Measurements from ENCODE around the gene ALDH3A1. TPM values are rescaled to one million over a fixed set of nuclear protein-coding genes. Genes with fewer than 3 reads are reported as not detected.

The ALDH3A1 gene
- total and polyA plus RNA-seq, 9 of the 15 experiments (the other 6 are each of a cell fraction or from before 2014, with no cell fraction given) = not detected

DNA sequence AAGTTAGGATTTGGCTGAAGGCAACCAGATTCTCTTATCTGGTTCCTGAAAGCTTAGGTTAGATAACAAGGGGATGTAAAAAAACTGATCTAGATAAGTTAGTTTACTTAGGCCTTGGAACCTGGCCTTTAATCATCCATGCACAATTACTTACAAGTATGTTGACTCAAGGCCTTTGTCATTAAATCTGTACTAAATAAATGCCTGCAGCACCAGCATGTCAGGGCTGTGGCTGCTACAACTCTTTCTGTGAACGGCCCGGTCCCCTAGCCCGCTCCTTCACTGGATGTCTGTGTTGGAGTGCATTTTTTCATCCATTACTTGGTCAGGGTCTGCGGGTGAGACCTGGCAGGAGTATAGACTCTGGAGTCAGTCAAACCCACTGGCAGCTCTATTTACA lies 48.4 kb upstream of the ALDH3A1 start:
- H3K27ac ChIP-seq (ENCODE audit: extremely low read depth, low read depth, low read length) = no peak overlapping the region
- POLR2A ChIA-PET = no interaction called here

More for the DNA sequence above, 48.4 kb upstream of the ALDH3A1 start:
- Histone ChIP-seq H3K4me2 (ENCODE audit: insufficient read depth, low read length) (no peak overlapping the region), H3K9me1 (ENCODE audit: control insufficient read depth, insufficient read depth, low read length) (no peaks in the 10 kb centered on the region), H3K79me2 (ENCODE audit: control insufficient read depth, insufficient read depth, low read length) (no peaks in the 10 kb centered on the region), H3K4me1 (replicated peaks in 1 of 2; ENCODE audit: control insufficient read depth in 2 of 2, insufficient read depth in 2 of 2, low read length in 2 of 2) (no peaks in the 10 kb centered on the region), H3K4me3 (no peak overlapping the region), H3K27me3 (ENCODE audit: control insufficient read depth in 2 of 2, insufficient read depth in 2 of 2, low read length in 2 of 2) (no peaks in the 10 kb centered on the region), H3K9ac (ENCODE audit: insufficient read depth in 1 of 2, low read depth in 2 of 2, low read length in 2 of 2) (no peak overlapping the region), H3K9me3 (replicated peaks; ENCODE audit: control insufficient read depth, insufficient read depth, low read depth, low read length) (no peaks in the 10 kb centered on the region), H4K20me1 (replicated peaks; ENCODE audit: control insufficient read depth, insufficient read depth, low read length) (no peaks in the 10 kb centered on the region), H3K36me3 (ENCODE audit: control insufficient read depth, insufficient read depth, low read length) (no peaks in the 10 kb centered on the region), H2AFZ (ENCODE audit: low read depth, low read length) (no peak overlapping the region)
- DNase-seq (ENCODE audit: extremely low read depth in 1 of 4, low spot score in 3 of 4) = no peak
- no TSS peak for BruUV-seq (replicated peaks)
- intact Hi-C loops (cut with micrococcal nuclease) = no loop called here
- 0% methylated on average over 3 of the region's 4 CpGs for WGBS (ENCODE audit: insufficient coverage, low coverage, missing lambda C conversion rate)
- CTCF ChIA-PET (ENCODE audit: low intra/inter-chr PET ratio) = no interaction called here
- no peak for ATAC-seq
- peak in 1 of 2 experiments; percentile 64; a peak in 2 of 4 replicates for TF ChIP-seq FOXA3 (CRISPR knock-in tag; conservative IDR thresholded peaks at IDR 0.05 in 1 of 2, IDR thresholded peaks at IDR 0.05 in 1 of 2)
- no peak for TF ChIP-seq BRF1 (IDR thresholded peaks at IDR 0.05; ENCODE audit: borderline replicate concordance, extremely low read depth, insufficient read length)
- TF ChIP-seq USF2 (CRISPR knock-in tag; IDR thresholded peaks at IDR 0.05) = no peak
- TF ChIP-seq ZNF57 (CRISPR knock-in tag; IDR thresholded peaks at IDR 0.05) = no peak
- TF ChIP-seq TRIM28 (IDR thresholded peaks at IDR 0.05) = 0 out of 2 replicates have a peak, but pooled peaks have one; percentile 29
- TF ChIP-seq SP2 (IDR thresholded peaks at IDR 0.05; ENCODE audit: extremely low read depth, low read depth, low read length, poor library complexity, severe bottlenecking) = no peak
- TF ChIP-seq, protein P1, sequence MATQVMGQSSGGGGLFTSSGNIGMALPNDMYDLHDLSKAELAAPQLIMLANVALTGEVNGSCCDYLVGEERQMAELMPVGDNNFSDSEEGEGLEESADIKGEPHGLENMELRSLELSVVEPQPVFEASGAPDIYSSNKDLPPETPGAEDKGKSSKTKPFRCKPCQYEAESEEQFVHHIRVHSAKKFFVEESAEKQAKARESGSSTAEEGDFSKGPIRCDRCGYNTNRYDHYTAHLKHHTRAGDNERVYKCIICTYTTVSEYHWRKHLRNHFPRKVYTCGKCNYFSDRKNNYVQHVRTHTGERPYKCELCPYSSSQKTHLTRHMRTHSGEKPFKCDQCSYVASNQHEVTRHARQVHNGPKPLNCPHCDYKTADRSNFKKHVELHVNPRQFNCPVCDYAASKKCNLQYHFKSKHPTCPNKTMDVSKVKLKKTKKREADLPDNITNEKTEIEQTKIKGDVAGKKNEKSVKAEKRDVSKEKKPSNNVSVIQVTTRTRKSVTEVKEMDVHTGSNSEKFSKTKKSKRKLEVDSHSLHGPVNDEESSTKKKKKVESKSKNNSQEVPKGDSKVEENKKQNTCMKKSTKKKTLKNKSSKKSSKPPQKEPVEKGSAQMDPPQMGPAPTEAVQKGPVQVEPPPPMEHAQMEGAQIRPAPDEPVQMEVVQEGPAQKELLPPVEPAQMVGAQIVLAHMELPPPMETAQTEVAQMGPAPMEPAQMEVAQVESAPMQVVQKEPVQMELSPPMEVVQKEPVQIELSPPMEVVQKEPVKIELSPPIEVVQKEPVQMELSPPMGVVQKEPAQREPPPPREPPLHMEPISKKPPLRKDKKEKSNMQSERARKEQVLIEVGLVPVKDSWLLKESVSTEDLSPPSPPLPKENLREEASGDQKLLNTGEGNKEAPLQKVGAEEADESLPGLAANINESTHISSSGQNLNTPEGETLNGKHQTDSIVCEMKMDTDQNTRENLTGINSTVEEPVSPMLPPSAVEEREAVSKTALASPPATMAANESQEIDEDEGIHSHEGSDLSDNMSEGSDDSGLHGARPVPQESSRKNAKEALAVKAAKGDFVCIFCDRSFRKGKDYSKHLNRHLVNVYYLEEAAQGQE (IDR thresholded peaks at IDR 0.05; ENCODE audit: borderline replicate concordance) = no peak
- TF ChIP-seq, protein P1 (CRISPR knock-in tag; IDR thresholded peaks at IDR 0.05; ENCODE audit: low read depth) = no peak
- no peak for TF ChIP-seq RBBP5 (IDR thresholded peaks at IDR 0.05; ENCODE audit: borderline replicate concordance, insufficient read depth, low read length, poor library complexity, severe bottlenecking)
- no peak for TF ChIP-seq ZNF277 (CRISPR knock-in tag; IDR thresholded peaks at IDR 0.05; ENCODE audit: borderline replicate concordance)
- FAIRE-seq = no peak
- in situ Hi-C loops (cut with MboI) = no loop called here

Measured in K562 (cell line).